ENCODE results near the gene MRPL54.

The MRPL54 gene

GRCh38 chr19:3762501-3763459 is at the start of gene MRPL54:
TSS of gene MRPL54 (plus strand) at chr19:3762682. CDS start at chr19:3762701, 19 bp downstream.
- DNase-seq = peak; percentile 82 to 93

- no peak for DNase-seq
Measured at GRCh38 chr19:3716147-3716668, 46.3 kb upstream of the MRPL54 start.

GRCh38 chr19:3719868-3720267 is 42.6 kb upstream of the MRPL54 start:
- DNase-seq = no peak

- DNase-seq = no peak
Measured at GRCh38 chr19:3720349-3720917, 42.0 kb upstream of the MRPL54 start.

GRCh38 chr19:3721131-3721886 is 41.2 kb upstream of the MRPL54 start:
- no peak for DNase-seq

GRCh38 chr19:3721887-3722442 is 40.5 kb upstream of the MRPL54 start:
- DNase-seq = no peak

GRCh38 chr19:3722443-3723109 is 39.9 kb upstream of the MRPL54 start:
- DNase-seq = no peak

GRCh38 chr19:3723110-3723488 is 39.4 kb upstream of the MRPL54 start:
- DNase-seq = no peak

- DNase-seq = no peak
Measured at GRCh38 chr19:3723883-3724282, 38.6 kb upstream of the MRPL54 start.

- no peak for DNase-seq
Measured at GRCh38 chr19:3725121-3725520, 37.4 kb upstream of the MRPL54 start.

- no peak for DNase-seq
Measured at GRCh38 chr19:3725640-3726310, 36.7 kb upstream of the MRPL54 start.

- DNase-seq = no peak
Measured at GRCh38 chr19:3730457-3730958, 32.0 kb upstream of the MRPL54 start.

- DNase-seq = no peak
Measured at GRCh38 chr19:3732108-3732507, 30.4 kb upstream of the MRPL54 start.

GRCh38 chr19:3733549-3734309 is 28.8 kb upstream of the MRPL54 start:
- DNase-seq = no peak

GRCh38 chr19:3734310-3734600 is 28.2 kb upstream of the MRPL54 start:
- no peak for DNase-seq

GRCh38 chr19:3736106-3736724 is 26.3 kb upstream of the MRPL54 start:
- DNase-seq = no peak

GRCh38 chr19:3737487-3738205 is 24.8 kb upstream of the MRPL54 start:
- no peak for DNase-seq

- no peak for DNase-seq
Measured at GRCh38 chr19:3738477-3739220, 23.8 kb upstream of the MRPL54 start.

GRCh38 chr19:3740431-3740830 is 22.1 kb upstream of the MRPL54 start:
- no peak for DNase-seq

Measured in cerebellar nuclear complex (tissue), 1 donor.